ENCODE measurements around the gene MUC6.

DNA sequence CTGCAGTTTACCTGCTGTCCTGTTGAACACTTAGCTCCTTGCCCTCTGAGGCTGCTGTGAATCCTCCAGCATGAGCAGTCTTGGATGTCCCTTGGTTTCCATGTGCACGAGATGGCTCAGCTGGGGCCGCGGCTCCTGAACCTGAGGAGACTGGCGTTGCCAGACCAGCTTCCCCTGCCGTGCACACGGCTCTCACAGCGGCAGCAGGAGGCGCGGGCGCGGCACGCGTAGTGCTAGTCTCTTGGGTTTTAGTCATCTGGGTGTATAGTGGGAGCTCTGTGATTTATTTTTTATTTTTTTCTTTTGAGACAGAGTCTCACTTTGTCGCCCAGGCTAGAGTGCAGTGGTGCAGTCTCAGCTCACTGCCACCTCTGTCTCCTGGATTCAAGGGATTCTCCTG, 54.8 kb downstream of the MUC6 start:
- no peak for TF ChIP-seq REST (IDR thresholded peaks at IDR 0.05; ENCODE audit: insufficient read depth in 1 of 2, low read depth in 2 of 2, low read length in 2 of 2)
- TF ChIP-seq POLR2AphosphoS5 (IDR thresholded peaks at IDR 0.05; ENCODE audit: low read depth, low read length): no peak
- TF ChIP-seq TAF1 (IDR thresholded peaks at IDR 0.05; ENCODE audit: borderline replicate concordance, insufficient read depth, low read length): no peak

Measured in PFSK-1 (cell line).